ENCODE results near the gene DCAF5. TPM values are rescaled to one million over a fixed set of nuclear protein-coding genes. Genes with fewer than 3 reads are reported as not detected.

Gene DCAF5
- total and polyA plus RNA-seq, 2 donors (not counting 1 experiment from before 2014, with no cell fraction given), result 62.2 to 65.5 TPM

GRCh38 chr14:69084023-69084422, 68.9 kb downstream of the DCAF5 start:
- Histone ChIP-seq H3K27ac (ENCODE audit: low read length in 2 of 2) (no peak overlapping the region), H3K79me2 (ENCODE audit: control insufficient read depth, insufficient read depth, low read length) (peaks cover 3% of the 10 kb centered on the region), H3K4me3 (ENCODE audit: control extremely low read depth in 1 of 5, extremely low read depth in 1 of 5, insufficient read depth in 1 of 5, low read depth in 2 of 5, low read length in 4 of 5) (no peak overlapping the region), H3K4me2 (replicated peaks; ENCODE audit: low read depth, low read length, poor library complexity, severe bottlenecking) (no peak overlapping the region), H2AFZ (ENCODE audit: insufficient read depth, low read depth, low read length, poor library complexity, severe bottlenecking) (no peak overlapping the region), H3K9me3 (ENCODE audit: control extremely low read depth in 1 of 3, control insufficient read depth in 2 of 3, insufficient read depth in 1 of 3, low read length in 2 of 3) (no peaks in the 10 kb centered on the region), H3K9ac (ENCODE audit: low read length) (no peak overlapping the region), H3K36me3 (replicated peaks in 1 of 2; ENCODE audit: control extremely low read depth in 1 of 2, control insufficient read depth in 1 of 2, extremely low read depth in 1 of 2, insufficient read depth in 2 of 2, low read length in 1 of 2) (peaks cover 7 to 48% of the 10 kb centered on the region in 2 experiments), H3K4me1 (ENCODE audit: control insufficient read depth in 2 of 2, insufficient read depth in 2 of 2, low read length in 2 of 2) (no peaks in the 10 kb centered on the region), H4K20me1 (ENCODE audit: control insufficient read depth, insufficient read depth, low read length, poor library complexity, severe bottlenecking) (no peaks in the 10 kb centered on the region), H3K27me3 (replicated peaks in 1 of 4; ENCODE audit: control extremely low read depth in 1 of 4, control insufficient read depth in 3 of 4, insufficient read depth in 4 of 4, low read length in 3 of 4) (no peaks in the 10 kb centered on the region)
- no peak overlapping the region for H3K4me3 Mint-ChIP-seq
- no peaks in the 10 kb centered on the region for H3K27me3 Mint-ChIP-seq
- WGBS (ENCODE audit: insufficient coverage), result 100% methylated on average over 1 of the region's 4 CpGs
- intact Hi-C loops (cut with micrococcal nuclease), result no loop called here
- ATAC-seq (ENCODE audit: low read depth), result no peak
- no peaks in the 10 kb centered on the region for H3K4me1 Mint-ChIP-seq
- TF ChIP-seq CTCF (IDR thresholded peaks at IDR 0.05), result no peak
- TF ChIP-seq EZH2 (IDR thresholded peaks at IDR 0.05; ENCODE audit: borderline replicate concordance, insufficient read depth, low read depth, low read length, poor library complexity, severe bottlenecking), result no peak
- ChIA-PET CTCF (no interaction called here), POLR2A (no interaction called here)
- no peaks in the 10 kb centered on the region for H3K9me3 Mint-ChIP-seq (ENCODE audit: insufficient read depth)
- no peak overlapping the region for H3K27ac Mint-ChIP-seq
- no peak for DNase-seq

DNA sequence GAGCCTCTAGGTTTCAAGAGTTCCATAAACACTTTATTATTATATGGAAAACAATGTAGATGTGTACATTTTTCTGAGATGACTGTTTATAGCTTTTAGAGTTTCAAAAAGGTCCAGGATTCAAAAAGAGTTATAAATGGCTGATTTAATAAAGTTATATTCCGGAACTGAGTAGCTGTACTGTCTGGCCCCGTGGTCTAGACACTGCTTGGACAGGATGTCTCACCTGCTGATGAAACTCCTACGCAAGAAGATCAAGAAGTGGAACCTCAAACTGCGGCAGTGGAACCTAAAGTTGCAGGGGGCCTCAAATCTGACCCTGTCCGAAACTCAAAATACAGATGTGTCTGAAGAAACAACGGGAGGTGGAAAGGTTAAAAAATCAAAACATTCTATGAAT, 69.7 kb downstream of the DCAF5 start:
- no peak for TF ChIP-seq EZH2 (IDR thresholded peaks at IDR 0.05; ENCODE audit: borderline replicate concordance, insufficient read depth, low read depth, low read length, poor library complexity, severe bottlenecking)
- no peak for TF ChIP-seq CTCF (IDR thresholded peaks at IDR 0.05)
- no peaks in the 10 kb centered on the region for H3K4me1 ChIP-seq (ENCODE audit: control insufficient read depth in 2 of 2, insufficient read depth in 2 of 2, low read length in 2 of 2)
- H3K27me3 ChIP-seq (replicated peaks in 1 of 4; ENCODE audit: control extremely low read depth in 1 of 4, control insufficient read depth in 3 of 4, insufficient read depth in 4 of 4, low read length in 3 of 4), result no peaks in the 10 kb centered on the region
- H3K9ac ChIP-seq (ENCODE audit: low read length), result no peak overlapping the region
- H3K79me2 ChIP-seq (ENCODE audit: control insufficient read depth, insufficient read depth, low read length), result peaks cover 3% of the 10 kb centered on the region
- Mint-ChIP-seq H3K27me3 (no peaks in the 10 kb centered on the region), H3K9me3 (ENCODE audit: insufficient read depth) (no peaks in the 10 kb centered on the region), H3K27ac (no peak overlapping the region), H3K4me1 (no peaks in the 10 kb centered on the region), H3K4me3 (no peak overlapping the region)
- no peak for DNase-seq
- intact Hi-C loops (cut with micrococcal nuclease), result no loop called here
- H3K36me3 ChIP-seq (replicated peaks in 1 of 2; ENCODE audit: control extremely low read depth in 1 of 2, control insufficient read depth in 1 of 2, extremely low read depth in 1 of 2, insufficient read depth in 2 of 2, low read length in 1 of 2), result peaks cover 10 to 45% of the 10 kb centered on the region in 2 experiments
- ChIA-PET CTCF (no interaction called here), POLR2A (no interaction called here)
- no peak overlapping the region for H3K4me3 ChIP-seq (ENCODE audit: control extremely low read depth in 1 of 5, extremely low read depth in 1 of 5, insufficient read depth in 1 of 5, low read depth in 2 of 5, low read length in 4 of 5)
- H3K9me3 ChIP-seq (ENCODE audit: control extremely low read depth in 1 of 3, control insufficient read depth in 2 of 3, insufficient read depth in 1 of 3, low read length in 2 of 3), result no peaks in the 10 kb centered on the region
- WGBS (ENCODE audit: insufficient coverage), result 94% methylated on average over 5 of the region's 6 CpGs
- no peak for ATAC-seq (ENCODE audit: low read depth)
- H2AFZ ChIP-seq (ENCODE audit: insufficient read depth, low read depth, low read length, poor library complexity, severe bottlenecking), result no peak overlapping the region
- no peaks in the 10 kb centered on the region for H4K20me1 ChIP-seq (ENCODE audit: control insufficient read depth, insufficient read depth, low read length, poor library complexity, severe bottlenecking)
- no peak overlapping the region for H3K27ac ChIP-seq (ENCODE audit: low read length in 2 of 2)
- H3K4me2 ChIP-seq (replicated peaks; ENCODE audit: low read depth, low read length, poor library complexity, severe bottlenecking), result no peak overlapping the region

All from B cell (primary cell).